Measurements from ENCODE around the gene AUTS2.

The AUTS2 gene

GRCh38 chr7:70743531-70744325 is 1145.5 kb downstream of the AUTS2 start:
- DNase-seq (ENCODE audit: low read depth), result no peak

- no peak for DNase-seq (ENCODE audit: low read depth)
Measured at GRCh38 chr7:70744492-70744891, 1146.2 kb downstream of the AUTS2 start.

- DNase-seq (ENCODE audit: low read depth), result no peak
Measured at GRCh38 chr7:70749831-70750230, 1151.6 kb downstream of the AUTS2 start.

- DNase-seq (ENCODE audit: low read depth), result no peak
Measured at GRCh38 chr7:70751895-70752294, 1153.6 kb downstream of the AUTS2 start.

- DNase-seq (ENCODE audit: low read depth), result peak; percentile 57
Measured at GRCh38 chr7:70752794-70753241, 1154.5 kb downstream of the AUTS2 start.

- DNase-seq (ENCODE audit: low read depth), result no peak
Measured at GRCh38 chr7:70756789-70757188, 1158.5 kb downstream of the AUTS2 start.

- peak; percentile 38 for DNase-seq (ENCODE audit: low read depth)
Measured at GRCh38 chr7:70758646-70759045, 1160.4 kb downstream of the AUTS2 start.

- no peak for DNase-seq (ENCODE audit: low read depth)
Measured at GRCh38 chr7:70759674-70760073, 1161.4 kb downstream of the AUTS2 start.

- DNase-seq (ENCODE audit: low read depth), result no peak
Measured at GRCh38 chr7:70761711-70762328, 1163.5 kb downstream of the AUTS2 start.

GRCh38 chr7:70762696-70763095 is 1164.4 kb downstream of the AUTS2 start:
- DNase-seq (ENCODE audit: low read depth), result no peak

GRCh38 chr7:70763961-70764691 is 1165.9 kb downstream of the AUTS2 start:
- no peak for DNase-seq (ENCODE audit: low read depth)

GRCh38 chr7:70764701-70765208 is 1166.5 kb downstream of the AUTS2 start:
- DNase-seq (ENCODE audit: low read depth), result no peak

- no peak for DNase-seq (ENCODE audit: low read depth)
Measured at GRCh38 chr7:70765651-70766050, 1167.4 kb downstream of the AUTS2 start.

- no peak for DNase-seq (ENCODE audit: low read depth)
Measured at GRCh38 chr7:70766109-70766508, 1167.8 kb downstream of the AUTS2 start.

GRCh38 chr7:70766694-70767093 is 1168.4 kb downstream of the AUTS2 start:
- no peak for DNase-seq (ENCODE audit: low read depth)

GRCh38 chr7:70770154-70770553 is 1171.9 kb downstream of the AUTS2 start:
- DNase-seq (ENCODE audit: low read depth), result no peak

- no peak for DNase-seq (ENCODE audit: low read depth)
Measured at GRCh38 chr7:70771451-70771850, 1173.2 kb downstream of the AUTS2 start.

GRCh38 chr7:70772891-70773290 is 1174.6 kb downstream of the AUTS2 start:
- DNase-seq (ENCODE audit: low read depth), result no peak

- DNase-seq (ENCODE audit: low read depth), result no peak
Measured at GRCh38 chr7:70773406-70773805, 1175.1 kb downstream of the AUTS2 start.

GRCh38 chr7:70774950-70775527 is 1176.8 kb downstream of the AUTS2 start:
- no peak for DNase-seq (ENCODE audit: low read depth)

GRCh38 chr7:70775570-70776156 is 1177.4 kb downstream of the AUTS2 start:
- DNase-seq (ENCODE audit: low read depth), result peak; percentile 17

- DNase-seq (ENCODE audit: low read depth), result no peak
Measured at GRCh38 chr7:70776627-70777101, 1178.4 kb downstream of the AUTS2 start.

Data from ELR (cell line).